ENCODE data around the gene HSP90AB1. TPM values are rescaled to one million over a fixed set of nuclear protein-coding genes. Genes with fewer than 3 reads are reported as not detected.

HSP90AB1 gene
- total and polyA plus RNA-seq, 2 of the 8 experiments (the other 6 are each of a cell fraction or from before 2014, with no cell fraction given): 1,564 to 2,297 TPM

DNA sequence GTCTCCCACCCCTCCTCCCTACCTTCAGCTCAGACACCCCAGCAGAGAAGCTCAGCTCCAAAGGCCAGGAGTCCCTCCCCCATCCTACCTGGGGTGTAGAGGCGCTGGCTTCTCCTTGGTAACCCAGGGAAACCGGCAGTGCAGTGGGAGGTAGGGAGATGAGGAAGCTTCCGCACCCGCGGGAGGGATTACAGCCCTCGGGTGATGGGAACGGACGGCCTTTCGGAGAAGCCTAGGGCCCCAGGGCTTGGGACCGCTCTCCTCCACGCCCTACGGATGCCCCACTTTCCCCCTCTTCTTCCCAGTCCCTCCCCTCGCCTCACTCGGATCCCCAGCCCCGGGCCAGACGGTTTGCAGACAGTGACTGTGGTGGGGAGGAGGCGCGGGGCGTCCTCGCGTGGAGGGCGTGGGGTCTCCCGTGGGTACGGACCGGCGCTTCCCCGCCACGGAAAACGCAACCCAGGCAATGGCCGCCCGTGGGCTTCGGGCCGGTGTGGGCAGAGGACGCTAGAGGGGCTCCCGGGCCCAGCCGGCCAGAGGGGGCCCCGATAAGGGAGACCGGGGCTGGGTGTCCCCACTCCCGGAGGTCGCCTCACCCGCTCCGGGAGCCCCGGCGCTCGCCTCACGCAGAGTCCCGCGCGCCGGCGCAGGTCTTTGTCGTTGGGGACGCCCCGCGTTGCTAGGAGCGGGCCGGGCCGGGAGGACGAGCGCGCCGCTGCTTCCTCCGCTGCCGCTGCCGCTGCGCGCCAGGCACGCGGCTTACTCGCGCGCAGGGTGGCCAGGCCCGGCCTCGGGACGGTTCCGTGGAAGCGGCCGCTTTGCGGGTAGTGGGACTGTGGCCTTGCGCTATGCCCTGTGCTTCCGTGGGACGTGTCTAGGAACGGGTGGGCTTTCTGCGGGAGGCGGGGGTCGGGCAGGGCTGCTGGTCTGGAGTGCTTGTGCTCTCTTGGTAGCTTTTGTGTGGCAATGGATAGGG is 50.5 kb downstream of the HSP90AB1 start (continued):
- TF ChIP-seq, protein P1, sequence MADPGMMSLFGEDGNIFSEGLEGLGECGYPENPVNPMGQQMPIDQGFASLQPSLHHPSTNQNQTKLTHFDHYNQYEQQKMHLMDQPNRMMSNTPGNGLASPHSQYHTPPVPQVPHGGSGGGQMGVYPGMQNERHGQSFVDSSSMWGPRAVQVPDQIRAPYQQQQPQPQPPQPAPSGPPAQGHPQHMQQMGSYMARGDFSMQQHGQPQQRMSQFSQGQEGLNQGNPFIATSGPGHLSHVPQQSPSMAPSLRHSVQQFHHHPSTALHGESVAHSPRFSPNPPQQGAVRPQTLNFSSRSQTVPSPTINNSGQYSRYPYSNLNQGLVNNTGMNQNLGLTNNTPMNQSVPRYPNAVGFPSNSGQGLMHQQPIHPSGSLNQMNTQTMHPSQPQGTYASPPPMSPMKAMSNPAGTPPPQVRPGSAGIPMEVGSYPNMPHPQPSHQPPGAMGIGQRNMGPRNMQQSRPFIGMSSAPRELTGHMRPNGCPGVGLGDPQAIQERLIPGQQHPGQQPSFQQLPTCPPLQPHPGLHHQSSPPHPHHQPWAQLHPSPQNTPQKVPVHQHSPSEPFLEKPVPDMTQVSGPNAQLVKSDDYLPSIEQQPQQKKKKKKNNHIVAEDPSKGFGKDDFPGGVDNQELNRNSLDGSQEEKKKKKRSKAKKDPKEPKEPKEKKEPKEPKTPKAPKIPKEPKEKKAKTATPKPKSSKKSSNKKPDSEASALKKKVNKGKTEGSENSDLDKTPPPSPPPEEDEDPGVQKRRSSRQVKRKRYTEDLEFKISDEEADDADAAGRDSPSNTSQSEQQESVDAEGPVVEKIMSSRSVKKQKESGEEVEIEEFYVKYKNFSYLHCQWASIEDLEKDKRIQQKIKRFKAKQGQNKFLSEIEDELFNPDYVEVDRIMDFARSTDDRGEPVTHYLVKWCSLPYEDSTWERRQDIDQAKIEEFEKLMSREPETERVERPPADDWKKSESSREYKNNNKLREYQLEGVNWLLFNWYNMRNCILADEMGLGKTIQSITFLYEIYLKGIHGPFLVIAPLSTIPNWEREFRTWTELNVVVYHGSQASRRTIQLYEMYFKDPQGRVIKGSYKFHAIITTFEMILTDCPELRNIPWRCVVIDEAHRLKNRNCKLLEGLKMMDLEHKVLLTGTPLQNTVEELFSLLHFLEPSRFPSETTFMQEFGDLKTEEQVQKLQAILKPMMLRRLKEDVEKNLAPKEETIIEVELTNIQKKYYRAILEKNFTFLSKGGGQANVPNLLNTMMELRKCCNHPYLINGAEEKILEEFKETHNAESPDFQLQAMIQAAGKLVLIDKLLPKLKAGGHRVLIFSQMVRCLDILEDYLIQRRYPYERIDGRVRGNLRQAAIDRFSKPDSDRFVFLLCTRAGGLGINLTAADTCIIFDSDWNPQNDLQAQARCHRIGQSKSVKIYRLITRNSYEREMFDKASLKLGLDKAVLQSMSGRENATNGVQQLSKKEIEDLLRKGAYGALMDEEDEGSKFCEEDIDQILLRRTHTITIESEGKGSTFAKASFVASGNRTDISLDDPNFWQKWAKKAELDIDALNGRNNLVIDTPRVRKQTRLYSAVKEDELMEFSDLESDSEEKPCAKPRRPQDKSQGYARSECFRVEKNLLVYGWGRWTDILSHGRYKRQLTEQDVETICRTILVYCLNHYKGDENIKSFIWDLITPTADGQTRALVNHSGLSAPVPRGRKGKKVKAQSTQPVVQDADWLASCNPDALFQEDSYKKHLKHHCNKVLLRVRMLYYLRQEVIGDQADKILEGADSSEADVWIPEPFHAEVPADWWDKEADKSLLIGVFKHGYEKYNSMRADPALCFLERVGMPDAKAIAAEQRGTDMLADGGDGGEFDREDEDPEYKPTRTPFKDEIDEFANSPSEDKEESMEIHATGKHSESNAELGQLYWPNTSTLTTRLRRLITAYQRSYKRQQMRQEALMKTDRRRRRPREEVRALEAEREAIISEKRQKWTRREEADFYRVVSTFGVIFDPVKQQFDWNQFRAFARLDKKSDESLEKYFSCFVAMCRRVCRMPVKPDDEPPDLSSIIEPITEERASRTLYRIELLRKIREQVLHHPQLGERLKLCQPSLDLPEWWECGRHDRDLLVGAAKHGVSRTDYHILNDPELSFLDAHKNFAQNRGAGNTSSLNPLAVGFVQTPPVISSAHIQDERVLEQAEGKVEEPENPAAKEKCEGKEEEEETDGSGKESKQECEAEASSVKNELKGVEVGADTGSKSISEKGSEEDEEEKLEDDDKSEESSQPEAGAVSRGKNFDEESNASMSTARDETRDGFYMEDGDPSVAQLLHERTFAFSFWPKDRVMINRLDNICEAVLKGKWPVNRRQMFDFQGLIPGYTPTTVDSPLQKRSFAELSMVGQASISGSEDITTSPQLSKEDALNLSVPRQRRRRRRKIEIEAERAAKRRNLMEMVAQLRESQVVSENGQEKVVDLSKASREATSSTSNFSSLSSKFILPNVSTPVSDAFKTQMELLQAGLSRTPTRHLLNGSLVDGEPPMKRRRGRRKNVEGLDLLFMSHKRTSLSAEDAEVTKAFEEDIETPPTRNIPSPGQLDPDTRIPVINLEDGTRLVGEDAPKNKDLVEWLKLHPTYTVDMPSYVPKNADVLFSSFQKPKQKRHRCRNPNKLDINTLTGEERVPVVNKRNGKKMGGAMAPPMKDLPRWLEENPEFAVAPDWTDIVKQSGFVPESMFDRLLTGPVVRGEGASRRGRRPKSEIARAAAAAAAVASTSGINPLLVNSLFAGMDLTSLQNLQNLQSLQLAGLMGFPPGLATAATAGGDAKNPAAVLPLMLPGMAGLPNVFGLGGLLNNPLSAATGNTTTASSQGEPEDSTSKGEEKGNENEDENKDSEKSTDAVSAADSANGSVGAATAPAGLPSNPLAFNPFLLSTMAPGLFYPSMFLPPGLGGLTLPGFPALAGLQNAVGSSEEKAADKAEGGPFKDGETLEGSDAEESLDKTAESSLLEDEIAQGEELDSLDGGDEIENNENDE (IDR thresholded peaks at IDR 0.05; ENCODE audit: insufficient replicate concordance, low read length): no peak
- TF ChIP-seq RFX5 (IDR thresholded peaks at IDR 0.05; ENCODE audit: borderline replicate concordance, low read depth, low read length) (no peak), CHD2 (IDR thresholded peaks at IDR 0.05; ENCODE audit: low read length) (no peak; the same call in 1 of the 2 replicates), EP300 (IDR thresholded peaks at IDR 0.05; ENCODE audit: borderline replicate concordance in 1 of 2, low read depth in 2 of 2, low read length in 2 of 2) (no peak), BCL11A (IDR thresholded peaks at IDR 0.05; ENCODE audit: low read depth in 2 of 2, low read length in 2 of 2) (no peak), CBX5 (IDR thresholded peaks at IDR 0.05; ENCODE audit: low read depth, low read length) (no peak), SUZ12 (IDR thresholded peaks at IDR 0.05; ENCODE audit: low read length) (no peak), JUN (IDR thresholded peaks at IDR 0.05; ENCODE audit: low read depth, low read length) (no peak), TAF1 (IDR thresholded peaks at IDR 0.05; ENCODE audit: low read depth, low read length) (no peak)
